SH-SY5Y (cell line): ENCODE measurements around the gene GXYLT1.

ENCODE experiments used
- GATA2 ChIP-seq: IDR thresholded peaks from 2 replicates; pipeline ENCODE4 v1.6.1; 2011; ENCODE audit warnings: mild to moderate bottlenecking, low read depth, low read length
- GATA3 ChIP-seq: IDR thresholded peaks from 2 replicates; pipeline ENCODE4 v1.6.1; 2011; ENCODE audit warnings: low read depth, mild to moderate bottlenecking, low read length, moderate library complexity

DNA sequence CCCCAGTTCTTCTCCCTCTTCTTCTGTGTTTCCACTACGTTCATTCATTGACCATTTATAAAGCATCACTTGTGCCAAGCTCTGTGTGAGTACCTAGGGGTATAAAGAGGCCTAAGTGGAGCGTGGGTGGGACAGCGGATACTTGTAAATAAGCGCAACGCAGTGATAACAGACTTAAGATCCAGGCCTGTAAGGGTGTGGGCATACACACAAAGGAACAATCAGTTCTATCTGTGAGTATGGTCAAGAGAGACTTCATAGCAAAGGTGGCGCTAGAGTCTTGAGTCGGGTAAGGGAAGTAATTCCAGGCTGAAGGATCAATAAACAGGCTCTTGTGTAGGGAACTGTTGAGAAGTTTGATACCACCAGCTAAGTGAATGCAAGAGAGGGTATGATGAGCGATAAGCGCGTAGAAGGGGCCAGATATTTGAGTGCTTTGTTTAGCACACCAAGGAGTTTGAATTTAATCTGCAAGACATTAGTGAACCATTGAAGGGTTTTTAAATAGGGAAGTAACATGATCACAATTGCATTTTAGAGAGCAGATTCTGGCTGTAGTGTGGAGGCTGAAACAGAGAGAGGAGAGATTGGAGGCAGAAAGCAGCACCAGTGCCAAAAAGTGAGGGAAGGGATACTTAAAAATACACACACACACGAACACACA lies 1.0 kb upstream of the GXYLT1 start:
- TF ChIP-seq GATA3 (no peak), GATA2 (no peak)
